NB4 (cell line): ENCODE data around the gene TBC1D3B.
A peak's percentile ranks its signal among the peaks of the same experiment; 100 is the strongest.
"Not testable (repeated sequence)": the region's sequence is repeated elsewhere in the genome, so short reads cannot be mapped to it uniquely, and the experiment has no call there.

Experiments
- DNase-seq: peaks from one replicate; pipeline ENCODE4 v3.0.0; 2010; ENCODE audit warnings: low read depth
- H3K4me3 ChIP-seq: one replicate; pipeline ENCODE4 v1.5.1; 2011; ENCODE audit warnings: mild to moderate bottlenecking, low read depth, low read length, moderate library complexity
- CTCF ChIP-seq: IDR thresholded peaks from one replicate; pipeline ENCODE4 v1.5.1; 2012; ENCODE audit warnings: low read depth, low read length
- MAX ChIP-seq: IDR thresholded peaks from 2 replicates; pipeline ENCODE4 v1.6.1; 2011; ENCODE audit warnings: low read depth, low read length
- MYC ChIP-seq: IDR thresholded peaks from 2 replicates; pipeline ENCODE4 v1.6.1; 2011; ENCODE audit warnings: low read depth, low read length
- POLR2A ChIP-seq: IDR thresholded peaks from 2 replicates; pipeline ENCODE4 v1.6.1; 2011; ENCODE audit warnings: mild to moderate bottlenecking; ENCODE audit not compliant: insufficient read length; ENCODE audit errors: extremely low read depth

TBC1D3B gene

DNA sequence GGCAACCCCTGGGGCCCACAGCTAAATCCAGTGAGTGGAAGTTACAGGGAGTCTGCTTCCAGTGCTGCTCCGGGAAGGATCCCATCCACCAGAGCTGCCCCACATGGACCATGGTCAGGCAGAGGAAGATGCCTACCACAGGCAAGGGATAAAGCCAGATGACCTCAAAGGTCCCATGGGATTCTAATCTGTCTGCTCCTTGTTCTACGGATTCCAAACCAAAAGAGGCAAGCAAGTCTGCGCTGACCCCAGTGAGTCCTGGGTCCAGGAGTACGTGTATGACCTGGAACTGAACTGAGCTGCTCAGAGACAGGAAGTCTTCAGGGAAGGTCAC, 35.8 kb upstream of the TBC1D3B start:
- H3K4me3 ChIP-seq, result no peak overlapping the region
- TF ChIP-seq MAX (no peak), CTCF (no peak), MYC (no peak), POLR2A (no peak)
- no peak for DNase-seq

DNA sequence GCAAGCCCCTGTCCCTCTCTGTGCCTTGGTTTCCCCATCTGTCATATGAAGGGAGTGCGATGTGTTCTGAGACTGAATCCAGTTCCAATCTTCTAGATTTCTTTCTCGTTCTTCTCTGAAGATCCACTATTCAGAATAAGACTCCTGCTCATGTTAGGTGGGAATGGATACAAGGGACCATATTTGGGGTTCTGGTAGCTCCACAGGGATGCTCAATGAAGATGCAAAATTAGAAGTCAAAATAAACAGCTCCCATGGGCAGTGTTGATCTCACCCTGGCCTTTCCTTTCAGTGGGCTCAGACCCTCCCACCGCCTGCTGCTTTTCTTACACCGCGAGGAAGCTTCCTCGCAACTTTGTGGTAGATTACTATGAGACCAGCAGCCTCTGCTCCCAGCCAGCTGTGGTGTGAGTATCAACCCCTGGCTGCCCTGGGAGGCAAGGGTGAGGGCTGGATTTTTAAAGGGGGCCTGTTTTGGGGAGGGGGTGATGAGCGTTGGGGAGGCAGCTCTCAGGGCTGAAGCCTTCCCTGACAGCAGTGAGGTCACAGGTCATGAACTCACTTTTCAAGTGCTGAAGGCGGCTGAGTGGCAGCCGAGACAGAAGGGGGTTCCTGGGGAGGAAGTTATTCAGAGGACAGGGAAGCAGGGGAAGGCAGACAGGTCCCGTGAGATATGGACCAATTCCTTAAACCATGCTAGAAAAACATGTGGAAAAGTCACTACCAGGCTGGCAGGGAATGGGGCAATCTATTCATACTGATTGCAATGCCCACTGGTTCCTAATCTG, 35.2 kb upstream of the TBC1D3B start:
- peak; percentile 32 for DNase-seq
- H3K4me3 ChIP-seq, result not testable (repeated sequence)

GRCh38 chr17:36210439-36211211, 34.2 kb upstream of the TBC1D3B start, which contains the start of gene CCL4L2:
CCL4L2 (plus strand) TSS chr17:36211063.
- peak; percentile 75 for DNase-seq
- not testable (repeated sequence) for H3K4me3 ChIP-seq

DNA sequence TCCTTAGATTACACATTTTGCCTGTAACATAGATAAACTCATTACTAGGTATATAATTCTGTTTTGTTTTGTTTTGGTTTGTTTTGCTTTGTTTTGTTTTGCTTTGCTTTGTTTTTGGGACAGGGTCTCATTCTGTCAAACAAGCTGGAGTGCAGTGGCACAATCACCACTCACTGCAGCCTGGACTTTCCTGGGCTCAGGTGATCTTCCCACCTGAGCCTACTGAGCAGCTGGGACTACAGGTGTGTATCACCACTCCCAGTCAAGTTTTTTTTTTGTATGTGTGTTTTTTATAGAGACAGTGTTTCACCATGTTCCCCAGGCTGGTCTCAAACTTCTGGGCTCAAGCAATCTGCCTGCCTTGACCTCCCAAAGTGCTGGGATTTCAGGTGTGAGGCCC, 33.1 kb upstream of the TBC1D3B start:
- DNase-seq, result no peak
- no peak for TF ChIP-seq MAX
- no peak for TF ChIP-seq POLR2A
- no peak for TF ChIP-seq MYC
- TF ChIP-seq CTCF, result no peak
- H3K4me3 ChIP-seq, result no peak overlapping the region

GRCh38 chr17:36207383-36207782, 30.9 kb upstream of the TBC1D3B start:
- DNase-seq, H3K4me3 ChIP-seq: not testable (repeated sequence)

- DNase-seq, result peak; percentile 45
- H3K4me3 ChIP-seq, result not testable (repeated sequence)
These were observed 30.0 kb upstream of the TBC1D3B start for GRCh38 chr17:36206486-36206821.

DNA sequence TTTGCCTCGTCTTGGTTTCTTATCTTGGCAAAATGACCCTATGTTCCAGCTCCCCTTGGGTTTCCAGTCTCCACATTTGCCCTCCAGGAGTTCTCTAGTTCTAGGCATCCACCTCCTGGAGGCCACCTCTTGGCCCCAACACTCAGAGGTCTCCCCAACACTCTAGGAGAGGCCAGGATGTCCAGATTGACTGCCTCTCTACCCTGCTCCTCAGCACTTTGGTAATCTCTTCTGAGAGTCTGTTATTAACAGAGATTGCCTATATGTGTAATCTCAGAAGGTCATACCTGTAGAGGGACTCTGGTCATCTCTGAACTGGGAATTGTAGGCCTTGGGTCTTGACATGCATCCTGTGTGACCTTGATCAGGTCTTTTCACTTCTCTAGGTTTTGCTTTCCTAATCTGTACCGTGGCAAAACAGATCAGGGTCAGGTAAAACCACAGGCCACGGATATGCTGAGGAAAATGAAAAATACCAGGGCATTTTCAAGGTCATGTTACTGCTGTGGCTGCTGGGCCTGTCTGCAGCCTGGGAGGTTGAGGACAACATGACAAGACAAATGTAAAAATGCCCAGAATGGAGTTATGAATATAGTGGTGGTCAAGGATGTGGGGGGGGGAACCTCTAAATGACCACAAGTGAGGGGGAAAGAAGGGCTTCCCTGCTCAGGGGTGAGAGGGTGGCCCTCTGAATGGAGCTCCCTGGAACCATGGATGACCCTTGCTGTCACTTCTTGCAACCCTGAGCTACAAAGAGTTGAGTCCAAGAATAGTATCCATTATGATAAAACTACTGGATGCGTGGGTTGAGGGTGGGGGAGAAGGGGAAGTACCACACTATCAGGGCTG, 29.4 kb upstream of the TBC1D3B start:
- H3K4me3 ChIP-seq, result no peak overlapping the region
- no peak for TF ChIP-seq POLR2A
- TF ChIP-seq CTCF, result no peak
- TF ChIP-seq MYC, result no peak
- no peak for TF ChIP-seq MAX
- DNase-seq, result no peak
